Measurements from ENCODE around the gene PLCL2. TPM values are rescaled to one million over a fixed set of nuclear protein-coding genes. Genes with fewer than 3 reads are reported as not detected.

PLCL2 gene
- total and polyA plus RNA-seq, 2 donors (not counting 3 experiments of a cell fraction or from before 2014, with no cell fraction given), result 2.3 to 10.7 TPM

GRCh38 chr3:16837602-16838001 is 47.2 kb upstream of the PLCL2 start:
- TF ChIP-seq GATA2 (IDR thresholded peaks at IDR 0.05; ENCODE audit: insufficient read depth, insufficient read length, low read depth, low read length) (no peak), MYC (IDR thresholded peaks at IDR 0.05; ENCODE audit: low read depth, low read length) (no peak), JUN (IDR thresholded peaks at IDR 0.05; ENCODE audit: borderline replicate concordance, insufficient read depth, insufficient read length, low read depth) (no peak), MAX (IDR thresholded peaks at IDR 0.05; ENCODE audit: insufficient read depth, insufficient read length) (no peak), EZH2 (IDR thresholded peaks at IDR 0.05; ENCODE audit: borderline replicate concordance, low read depth, low read length, severe bottlenecking) (no peak), POLR2AphosphoS5 (IDR thresholded peaks at IDR 0.05; ENCODE audit: insufficient read depth, low read depth, low read length) (no peak), POLR2A (IDR thresholded peaks at IDR 0.05; ENCODE audit: low read depth, low read length) (no peak), FOS (IDR thresholded peaks at IDR 0.05; ENCODE audit: borderline replicate concordance, insufficient read depth, low read length) (no peak)
- TF ChIP-seq, protein P1, sequence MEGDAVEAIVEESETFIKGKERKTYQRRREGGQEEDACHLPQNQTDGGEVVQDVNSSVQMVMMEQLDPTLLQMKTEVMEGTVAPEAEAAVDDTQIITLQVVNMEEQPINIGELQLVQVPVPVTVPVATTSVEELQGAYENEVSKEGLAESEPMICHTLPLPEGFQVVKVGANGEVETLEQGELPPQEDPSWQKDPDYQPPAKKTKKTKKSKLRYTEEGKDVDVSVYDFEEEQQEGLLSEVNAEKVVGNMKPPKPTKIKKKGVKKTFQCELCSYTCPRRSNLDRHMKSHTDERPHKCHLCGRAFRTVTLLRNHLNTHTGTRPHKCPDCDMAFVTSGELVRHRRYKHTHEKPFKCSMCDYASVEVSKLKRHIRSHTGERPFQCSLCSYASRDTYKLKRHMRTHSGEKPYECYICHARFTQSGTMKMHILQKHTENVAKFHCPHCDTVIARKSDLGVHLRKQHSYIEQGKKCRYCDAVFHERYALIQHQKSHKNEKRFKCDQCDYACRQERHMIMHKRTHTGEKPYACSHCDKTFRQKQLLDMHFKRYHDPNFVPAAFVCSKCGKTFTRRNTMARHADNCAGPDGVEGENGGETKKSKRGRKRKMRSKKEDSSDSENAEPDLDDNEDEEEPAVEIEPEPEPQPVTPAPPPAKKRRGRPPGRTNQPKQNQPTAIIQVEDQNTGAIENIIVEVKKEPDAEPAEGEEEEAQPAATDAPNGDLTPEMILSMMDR (IDR thresholded peaks at IDR 0.05; ENCODE audit: extremely low read depth in 1 of 2, insufficient read depth in 1 of 2, low read depth in 1 of 2, low read length in 2 of 2), result no peak
- Histone ChIP-seq H3K79me2 (ENCODE audit: control insufficient read depth, insufficient read depth, low read length) (no peaks in the 10 kb centered on the region), H3K4me2 (ENCODE audit: insufficient read depth, low read length) (no peak overlapping the region), H3K27me3 (ENCODE audit: control insufficient read depth in 2 of 2, insufficient read depth in 2 of 2, low read length in 2 of 2) (no peaks in the 10 kb centered on the region), H3K27ac (ENCODE audit: insufficient read depth, low read depth, low read length) (no peak overlapping the region), H3K9ac (replicated peaks; ENCODE audit: extremely low read depth, insufficient read depth, low read length) (no peak overlapping the region), H3K9me1 (replicated peaks; ENCODE audit: control insufficient read depth, extremely low read depth, insufficient read depth, low read length) (no peaks in the 10 kb centered on the region), H3K4me1 (ENCODE audit: control insufficient read depth, extremely low read depth, insufficient read depth, low read length) (peaks cover 23% of the 10 kb centered on the region), H2AFZ (ENCODE audit: low read depth, low read length) (no peak overlapping the region), H3K4me3 (replicated peaks in 1 of 3; ENCODE audit: insufficient read depth in 1 of 3, low read depth in 1 of 3, low read length in 3 of 3) (no peak overlapping the region), H4K20me1 (replicated peaks; ENCODE audit: control insufficient read depth, extremely low read depth, insufficient read depth, low read length) (no peaks in the 10 kb centered on the region), H3K36me3 (ENCODE audit: control insufficient read depth in 2 of 2, extremely low read depth in 1 of 2, insufficient read depth in 2 of 2, low read length in 2 of 2) (no peaks in the 10 kb centered on the region), H3K9me3 (replicated peaks; ENCODE audit: control insufficient read depth, insufficient read depth, low read length) (no peaks in the 10 kb centered on the region)
- ChIA-PET POLR2A (no interaction called here), CTCF (interaction anchor here (0.7 to 5.6 kb wide), 3 partner anchors 9 to 202 kb away, joined by 3 to 37 read pairs (median 4); no protein-coding TSS in a partner anchor)
- DNase-seq (ENCODE audit: low read depth, low spot score), result no peak
- intact Hi-C loops (cut with micrococcal nuclease), result no loop called here
- no peak for FAIRE-seq
- dilution Hi-C loops (cut with MboI; ENCODE audit: extremely low pct_ligation_motif_present, low sequenced_read_pairs), result no loop called here
- no TSS peak for BruUV-seq (replicated peaks)
